Stimulated activated CD8-positive, alpha-beta memory T cell treated with anti-CD3 and anti-CD28 coated beads, Interleukin-12 subunit alpha, Interleukin-12 subunit beta, amount 100 ng/mL, for 1 hour (primary cell): Measurements from ENCODE around the gene GALNT6.

Experiments
- DNase-seq: peaks from one replicate; pipeline ENCODE4 v3.0.0-alpha.2; 2020; ENCODE audit warnings: low read depth

GALNT6 gene

GRCh38 chr12:51391283-51392123, at the start of gene GALNT6:
TSS of gene GALNT6 (minus strand) at chr12:51391406. CDS start at chr12:51379781, 11,625 bp downstream.
- peak; percentile 49 for DNase-seq

- no peak for DNase-seq
Measured at GRCh38 chr12:51439330-51439729, 48.1 kb upstream of the GALNT6 start.

- DNase-seq, result no peak
Measured at GRCh38 chr12:51437431-51437830, 46.2 kb upstream of the GALNT6 start.

GRCh38 chr12:51434305-51434704, 43.1 kb upstream of the GALNT6 start:
- no peak for DNase-seq

- no peak for DNase-seq
Measured at GRCh38 chr12:51432921-51433320, 41.7 kb upstream of the GALNT6 start.

GRCh38 chr12:51430196-51430895, 39.1 kb upstream of the GALNT6 start:
- no peak for DNase-seq

GRCh38 chr12:51429700-51430099, 38.5 kb upstream of the GALNT6 start:
- DNase-seq, result no peak

- no peak for DNase-seq
Measured at GRCh38 chr12:51428256-51428655, 37.0 kb upstream of the GALNT6 start.

GRCh38 chr12:51424662-51425539, 33.7 kb upstream of the GALNT6 start, which contains the start of gene SLC4A8:
TSS of gene SLC4A8 (plus strand) at chr12:51424831. CDS start at chr12:51424988, 157 bp downstream.
- peak; percentile 48 for DNase-seq

GRCh38 chr12:51424094-51424661, 33.0 kb upstream of the GALNT6 start:
- DNase-seq, result no peak

GRCh38 chr12:51421266-51421884, 30.2 kb upstream of the GALNT6 start:
- DNase-seq, result peak; percentile 8

- DNase-seq, result no peak
Measured at GRCh38 chr12:51419425-51420193, 28.4 kb upstream of the GALNT6 start.

GRCh38 chr12:51417826-51418225, 26.6 kb upstream of the GALNT6 start:
- DNase-seq, result no peak

- DNase-seq, result no peak
Measured at GRCh38 chr12:51415931-51416330, 24.7 kb upstream of the GALNT6 start.

- no peak for DNase-seq
Measured at GRCh38 chr12:51413791-51414190, 22.6 kb upstream of the GALNT6 start.

- no peak for DNase-seq
Measured at GRCh38 chr12:51413149-51413548, 21.9 kb upstream of the GALNT6 start.

GRCh38 chr12:51409846-51410245, 18.6 kb upstream of the GALNT6 start:
- no peak for DNase-seq

- no peak for DNase-seq
Measured at GRCh38 chr12:51407604-51408003, 16.4 kb upstream of the GALNT6 start.

- DNase-seq, result no peak
Measured at GRCh38 chr12:51406859-51407258, 15.7 kb upstream of the GALNT6 start.

- DNase-seq, result no peak
Measured at GRCh38 chr12:51406290-51406689, 15.1 kb upstream of the GALNT6 start.

- DNase-seq, result no peak
Measured at GRCh38 chr12:51405801-51406207, 14.6 kb upstream of the GALNT6 start.
